BJ (cell line): Measurements from ENCODE around the gene MEIS2. TPM values are rescaled to one million over a fixed set of nuclear protein-coding genes. Genes with fewer than 3 reads are reported as not detected.

Experiments
- CTCF ChIA-PET: fragments of 350-600 bp; formaldehyde crosslinking; extraction: SDS; loops from one replicate; lab custom pipeline; 2021; ENCODE audit warnings: antibody characterized with exemption, inconsistent platforms; lab: Yijun Ruan, JAX
- POLR2A ChIA-PET: fragments of 300-600 bp; sonication (Branson Sonifier 250); formaldehyde crosslinking; extraction: SDS; loops from one replicate; lab custom pipeline; 2021; ENCODE audit warnings: antibody characterized with exemption; lab: Charles Lee
- DNase-seq: peaks from one replicate; pipeline ENCODE4 v3.0.0-alpha.2; 2011; ENCODE audit warnings: low read depth
- H3K27me3 ChIP-seq: 2 replicates; pipeline ENCODE4 v1.6.0; 2011; ENCODE audit warnings: low read length; ENCODE audit not compliant: control insufficient read depth, insufficient read depth
- H3K36me3 ChIP-seq: 2 replicates; pipeline ENCODE4 v1.5.1; 2011; ENCODE audit warnings: low read length; ENCODE audit not compliant: control insufficient read depth, insufficient read depth
- H3K4me3 ChIP-seq: 2 replicates; pipeline ENCODE4 v1.5.1; 2011; ENCODE audit warnings: low read depth, mild to moderate bottlenecking, control low read depth, low read length
- CTCF ChIP-seq: IDR thresholded peaks from 2 replicates; pipeline ENCODE4 v1.5.1; 2011; ENCODE audit warnings: low read depth, mild to moderate bottlenecking, control low read depth, inconsistent platforms, low read length, moderate library complexity; ENCODE audit not compliant: insufficient read depth
- polyA plus RNA-seq: library from polyadenylated mRNA; depleted of rRNA; stranded (reverse); fragments of >200 nt; gene quantifications from 2 replicates; pipeline ENCODE4 v1.2.3, GENCODE V29; 2011

MEIS2 gene
- polyA plus RNA-seq, 1 experiment = 54.1 TPM

- POLR2A ChIA-PET = no interaction called here
- H3K27me3 ChIP-seq = no peaks in the 10 kb centered on the region
Observed at GRCh38 chr15:37071134-37071533, 29.2 kb downstream of the MEIS2 start.

GRCh38 chr15:37070686-37071085 is 29.7 kb downstream of the MEIS2 start:
- no peak for DNase-seq
- no peak for TF ChIP-seq CTCF
- ChIA-PET POLR2A (no interaction called here), CTCF (interaction anchor here (3.6 kb wide), 1 partner anchor 11 kb away, joined by 11 read pairs; no protein-coding TSS in a partner anchor)
- Histone ChIP-seq H3K36me3 (peaks cover 6% of the 10 kb centered on the region), H3K4me3 (no peak overlapping the region), H3K27me3 (no peaks in the 10 kb centered on the region)

More at GRCh38 chr15:37071134-37071533, 29.2 kb downstream of the MEIS2 start:
- no peak for TF ChIP-seq CTCF
- Histone ChIP-seq H3K4me3 (no peak overlapping the region), H3K36me3 (peaks cover 6% of the 10 kb centered on the region)
- DNase-seq = no peak
- CTCF ChIA-PET = interaction anchor here (3.6 kb wide), 1 partner anchor 11 kb away, joined by 11 read pairs; no protein-coding TSS in a partner anchor

- ChIA-PET CTCF (interaction anchor here (0.7 kb wide), 1 partner anchor 18 kb away, joined by 4 read pairs; no protein-coding TSS in a partner anchor), POLR2A (no interaction called here)
- Histone ChIP-seq H3K4me3 (no peak overlapping the region), H3K36me3 (peaks cover 6% of the 10 kb centered on the region), H3K27me3 (no peaks in the 10 kb centered on the region)
- TF ChIP-seq CTCF = no peak
- no peak for DNase-seq
Observed at GRCh38 chr15:37061996-37062395, 38.4 kb downstream of the MEIS2 start.

GRCh38 chr15:37059086-37059485 is 41.3 kb downstream of the MEIS2 start:
- ChIA-PET CTCF (interaction anchor here (0.6 to 1.9 kb wide), 2 partner anchors 12 to 75 kb away, joined by 3 to 11 read pairs; no protein-coding TSS in a partner anchor), POLR2A (interaction anchor here (0.6 kb wide), 1 partner anchor 1336 kb away, joined by 3 read pairs; no protein-coding TSS in a partner anchor)
- Histone ChIP-seq H3K4me3 (no peak overlapping the region), H3K36me3 (peaks cover 6% of the 10 kb centered on the region), H3K27me3 (no peaks in the 10 kb centered on the region)
- no peak for DNase-seq
- no peak for TF ChIP-seq CTCF

- peaks cover 6% of the 10 kb centered on the region for H3K36me3 ChIP-seq
- CTCF ChIA-PET = no interaction called here
- POLR2A ChIA-PET = no interaction called here
- no peak for DNase-seq
- no peaks in the 10 kb centered on the region for H3K27me3 ChIP-seq
- no peak overlapping the region for H3K4me3 ChIP-seq
- TF ChIP-seq CTCF = no peak
Observed at GRCh38 chr15:37058316-37058985, 41.9 kb downstream of the MEIS2 start.
